ENCODE measurements around the gene SFTPA2.
"Not testable (repeated sequence)": the region's sequence is repeated elsewhere in the genome, so short reads cannot be mapped to it uniquely, and the experiment has no call there.

DNA sequence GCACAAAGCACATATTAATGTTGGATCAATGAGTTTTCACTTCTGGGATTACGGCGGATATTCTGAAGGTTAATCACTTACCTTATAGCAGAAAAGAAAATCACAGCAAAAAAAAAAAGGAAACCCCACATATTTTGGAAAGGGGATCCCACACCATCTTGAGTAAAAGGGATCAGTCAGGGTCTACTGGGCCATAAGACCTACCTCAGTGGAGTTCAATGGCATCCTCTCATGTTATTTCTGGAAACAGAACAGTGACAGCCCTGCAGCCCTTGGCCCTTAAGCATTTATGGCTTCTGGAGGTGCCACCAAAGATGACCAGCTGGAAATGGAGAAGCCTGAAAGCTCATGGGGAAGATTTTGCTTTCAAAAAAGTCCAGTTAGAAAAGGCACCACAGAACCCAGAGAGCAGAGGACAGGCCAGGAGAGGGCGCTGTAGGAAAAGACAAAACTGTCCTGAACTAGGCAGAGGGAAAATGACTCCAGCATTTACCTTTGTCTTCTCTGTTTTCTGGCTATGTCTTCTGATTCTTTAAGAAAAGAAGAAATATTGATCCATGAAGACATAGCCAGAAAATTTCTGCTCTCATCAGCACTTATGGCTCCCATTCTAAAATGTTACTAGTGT, 50.8 kb downstream of the SFTPA2 start:
- TF ChIP-seq, protein P1, sequence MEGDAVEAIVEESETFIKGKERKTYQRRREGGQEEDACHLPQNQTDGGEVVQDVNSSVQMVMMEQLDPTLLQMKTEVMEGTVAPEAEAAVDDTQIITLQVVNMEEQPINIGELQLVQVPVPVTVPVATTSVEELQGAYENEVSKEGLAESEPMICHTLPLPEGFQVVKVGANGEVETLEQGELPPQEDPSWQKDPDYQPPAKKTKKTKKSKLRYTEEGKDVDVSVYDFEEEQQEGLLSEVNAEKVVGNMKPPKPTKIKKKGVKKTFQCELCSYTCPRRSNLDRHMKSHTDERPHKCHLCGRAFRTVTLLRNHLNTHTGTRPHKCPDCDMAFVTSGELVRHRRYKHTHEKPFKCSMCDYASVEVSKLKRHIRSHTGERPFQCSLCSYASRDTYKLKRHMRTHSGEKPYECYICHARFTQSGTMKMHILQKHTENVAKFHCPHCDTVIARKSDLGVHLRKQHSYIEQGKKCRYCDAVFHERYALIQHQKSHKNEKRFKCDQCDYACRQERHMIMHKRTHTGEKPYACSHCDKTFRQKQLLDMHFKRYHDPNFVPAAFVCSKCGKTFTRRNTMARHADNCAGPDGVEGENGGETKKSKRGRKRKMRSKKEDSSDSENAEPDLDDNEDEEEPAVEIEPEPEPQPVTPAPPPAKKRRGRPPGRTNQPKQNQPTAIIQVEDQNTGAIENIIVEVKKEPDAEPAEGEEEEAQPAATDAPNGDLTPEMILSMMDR (conservative IDR thresholded peaks at IDR 0.05; ENCODE audit: low read depth, low read length) = peak; percentile 31; the same call in 1 of the 2 replicates
- TF ChIP-seq EZH2 (IDR thresholded peaks at IDR 0.05; ENCODE audit: low read length, unreplicated experiment); EZH2phosphoT487 (IDR thresholded peaks at IDR 0.05; ENCODE audit: borderline replicate concordance, low read length): not testable (repeated sequence)
